ENCODE measurements around the gene MIF.

Gene MIF

DNA sequence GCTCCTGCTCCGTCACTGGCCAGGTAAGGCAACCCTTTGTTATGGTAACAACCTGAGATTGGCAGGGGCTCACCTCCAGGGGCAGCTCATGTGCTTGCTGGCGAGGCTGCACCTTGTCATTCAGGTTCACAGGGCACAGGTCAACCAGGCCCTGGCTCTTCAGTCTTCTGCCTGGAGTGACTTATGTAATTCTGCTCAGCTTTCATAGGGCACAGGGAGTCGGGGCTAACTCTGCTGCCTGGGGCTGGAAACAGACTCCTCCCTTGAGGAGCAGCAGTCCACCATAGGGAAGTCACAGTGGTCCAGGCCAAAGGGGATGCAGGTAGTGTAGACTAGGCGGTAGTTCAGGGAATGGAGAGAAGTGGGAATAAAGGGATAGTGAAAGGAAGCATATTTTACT lies 1.5 kb upstream of the MIF start:
- peak overlapping the region; percentile 85; the same call in 1 of the 2 replicates for H3K4me3 ChIP-seq (ENCODE audit: low read length)
- H3K9ac ChIP-seq (ENCODE audit: low read length), result no peak overlapping the region
- H2AFZ ChIP-seq (ENCODE audit: low read depth, low read length), result no peak overlapping the region
- TF ChIP-seq, protein P1, sequence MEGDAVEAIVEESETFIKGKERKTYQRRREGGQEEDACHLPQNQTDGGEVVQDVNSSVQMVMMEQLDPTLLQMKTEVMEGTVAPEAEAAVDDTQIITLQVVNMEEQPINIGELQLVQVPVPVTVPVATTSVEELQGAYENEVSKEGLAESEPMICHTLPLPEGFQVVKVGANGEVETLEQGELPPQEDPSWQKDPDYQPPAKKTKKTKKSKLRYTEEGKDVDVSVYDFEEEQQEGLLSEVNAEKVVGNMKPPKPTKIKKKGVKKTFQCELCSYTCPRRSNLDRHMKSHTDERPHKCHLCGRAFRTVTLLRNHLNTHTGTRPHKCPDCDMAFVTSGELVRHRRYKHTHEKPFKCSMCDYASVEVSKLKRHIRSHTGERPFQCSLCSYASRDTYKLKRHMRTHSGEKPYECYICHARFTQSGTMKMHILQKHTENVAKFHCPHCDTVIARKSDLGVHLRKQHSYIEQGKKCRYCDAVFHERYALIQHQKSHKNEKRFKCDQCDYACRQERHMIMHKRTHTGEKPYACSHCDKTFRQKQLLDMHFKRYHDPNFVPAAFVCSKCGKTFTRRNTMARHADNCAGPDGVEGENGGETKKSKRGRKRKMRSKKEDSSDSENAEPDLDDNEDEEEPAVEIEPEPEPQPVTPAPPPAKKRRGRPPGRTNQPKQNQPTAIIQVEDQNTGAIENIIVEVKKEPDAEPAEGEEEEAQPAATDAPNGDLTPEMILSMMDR (IDR thresholded peaks at IDR 0.05; ENCODE audit: low read depth, low read length), result no peak
- no peak for TF ChIP-seq EZH2phosphoT487 (IDR thresholded peaks at IDR 0.05; ENCODE audit: low read depth)
- H3K79me2 ChIP-seq (ENCODE audit: low read length), result peaks cover 26% of the 10 kb centered on the region
- peaks cover 16% of the 10 kb centered on the region for H3K4me1 ChIP-seq (ENCODE audit: low read length)
- H3K27ac ChIP-seq (ENCODE audit: low read length), result no peak overlapping the region
- peaks cover 22% of the 10 kb centered on the region for H4K20me1 ChIP-seq (ENCODE audit: insufficient read depth, low read length)
- no peaks in the 10 kb centered on the region for H3K27me3 ChIP-seq (ENCODE audit: low read depth, low read length)
- peak overlapping the region; percentile 87; the same call in 1 of the 2 replicates for H3K4me2 ChIP-seq (ENCODE audit: low read length)
- no peaks in the 10 kb centered on the region for H3K9me3 ChIP-seq (ENCODE audit: insufficient read depth, low read length)
- H3K36me3 ChIP-seq (replicated peaks; ENCODE audit: low read depth, low read length), result peaks cover 30% of the 10 kb centered on the region

- Histone ChIP-seq H3K79me2 (ENCODE audit: low read length) (peaks cover 26% of the 10 kb centered on the region), H4K20me1 (ENCODE audit: insufficient read depth, low read length) (peaks cover 28% of the 10 kb centered on the region), H3K4me3 (ENCODE audit: low read length) (peak overlapping the region; percentile 85), H3K27me3 (ENCODE audit: low read depth, low read length) (no peaks in the 10 kb centered on the region), H3K9ac (ENCODE audit: low read length) (peak overlapping the region; percentile 97), H2AFZ (ENCODE audit: low read depth, low read length) (peak overlapping the region; percentile 14; the same call in 1 of the 2 replicates), H3K4me1 (ENCODE audit: low read length) (peaks cover 16% of the 10 kb centered on the region), H3K27ac (ENCODE audit: low read length) (peak overlapping the region; percentile 75), H3K36me3 (replicated peaks; ENCODE audit: low read depth, low read length) (peaks cover 37% of the 10 kb centered on the region), H3K9me3 (ENCODE audit: insufficient read depth, low read length) (no peaks in the 10 kb centered on the region), H3K4me2 (ENCODE audit: low read length) (peak overlapping the region; percentile 87)
- no peak for TF ChIP-seq EZH2phosphoT487 (IDR thresholded peaks at IDR 0.05; ENCODE audit: low read depth)
- TF ChIP-seq, protein P1 (IDR thresholded peaks at IDR 0.05; ENCODE audit: low read depth, low read length), result no peak
Observed at GRCh38 chr22:23893121-23893944, 850 bp upstream of the MIF start.

DNA sequence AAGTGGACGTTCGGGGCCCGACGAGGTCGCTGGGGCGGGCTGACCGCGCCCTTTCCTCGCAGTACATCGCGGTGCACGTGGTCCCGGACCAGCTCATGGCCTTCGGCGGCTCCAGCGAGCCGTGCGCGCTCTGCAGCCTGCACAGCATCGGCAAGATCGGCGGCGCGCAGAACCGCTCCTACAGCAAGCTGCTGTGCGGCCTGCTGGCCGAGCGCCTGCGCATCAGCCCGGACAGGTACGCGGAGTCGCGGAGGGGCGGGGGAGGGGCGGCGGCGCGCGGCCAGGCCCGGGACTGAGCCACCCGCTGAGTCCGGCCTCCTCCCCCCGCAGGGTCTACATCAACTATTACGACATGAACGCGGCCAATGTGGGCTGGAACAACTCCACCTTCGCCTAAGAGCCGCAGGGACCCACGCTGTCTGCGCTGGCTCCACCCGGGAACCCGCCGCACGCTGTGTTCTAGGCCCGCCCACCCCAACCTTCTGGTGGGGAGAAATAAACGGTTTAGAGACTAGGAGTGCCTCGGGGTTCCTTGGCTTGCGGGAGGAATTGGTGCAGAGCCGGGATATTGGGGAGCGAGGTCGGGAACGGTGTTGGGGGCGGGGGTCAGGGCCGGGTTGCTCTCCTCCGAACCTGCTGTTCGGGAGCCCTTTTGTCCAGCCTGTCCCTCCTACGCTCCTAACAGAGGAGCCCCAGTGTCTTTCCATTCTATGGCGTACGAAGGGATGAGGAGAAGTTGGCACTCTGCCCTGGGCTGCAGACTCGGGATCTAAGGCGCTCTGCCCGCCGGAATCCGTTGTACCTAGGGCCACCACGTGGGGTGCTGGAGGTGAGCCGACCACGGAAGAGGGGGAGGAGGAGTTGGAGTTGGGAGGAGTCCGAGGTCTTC lies 771 bp downstream of the MIF start:
- peaks cover 16% of the 10 kb centered on the region for H3K4me1 ChIP-seq (ENCODE audit: low read length)
- peaks cover 51% of the 10 kb centered on the region for H3K36me3 ChIP-seq (replicated peaks; ENCODE audit: low read depth, low read length)
- H4K20me1 ChIP-seq (ENCODE audit: insufficient read depth, low read length), result peaks cover 39% of the 10 kb centered on the region
- H3K9me3 ChIP-seq (ENCODE audit: insufficient read depth, low read length), result no peaks in the 10 kb centered on the region
- H3K79me2 ChIP-seq (ENCODE audit: low read length), result peaks cover 26% of the 10 kb centered on the region
- no peak for TF ChIP-seq EZH2phosphoT487 (IDR thresholded peaks at IDR 0.05; ENCODE audit: low read depth)
- TF ChIP-seq, protein P1 (IDR thresholded peaks at IDR 0.05; ENCODE audit: low read depth, low read length), result peak; percentile 42
- peak overlapping the region; percentile 97 for H3K9ac ChIP-seq (ENCODE audit: low read length)
- peak overlapping the region; percentile 85 for H3K4me3 ChIP-seq (ENCODE audit: low read length)
- peak overlapping the region; percentile 91 for H3K4me2 ChIP-seq (ENCODE audit: low read length)
- peak overlapping the region; percentile 75 for H3K27ac ChIP-seq (ENCODE audit: low read length)
- H3K27me3 ChIP-seq (ENCODE audit: low read depth, low read length), result no peaks in the 10 kb centered on the region
- H2AFZ ChIP-seq (ENCODE audit: low read depth, low read length), result no peak overlapping the region

Measured in OCI-LY3 (cell line).